Stimulated activated CD4-positive, alpha-beta T cell treated with anti-CD3 and anti-CD28 coated beads, Interleukin-4, amount 100 ng/mL, for 1 hour (primary cell): ENCODE measurements around the gene MRPL12.

ENCODE experiments used
- DNase-seq: peaks from one replicate; pipeline ENCODE4 v3.0.0-alpha.2; 2020

MRPL12 gene

GRCh38 chr17:81703747-81704654 lies 834 bp downstream of the MRPL12 start:
- no peak for DNase-seq

- no peak for DNase-seq
These were observed 2.5 kb downstream of the MRPL12 start for GRCh38 chr17:81705518-81706231.

GRCh38 chr17:81706232-81706611 lies 3.1 kb downstream of the MRPL12 start:
- no peak for DNase-seq

GRCh38 chr17:81706757-81707624 lies 3.8 kb downstream of the MRPL12 start:
- DNase-seq: no peak

- DNase-seq: no peak
These were observed 4.8 kb downstream of the MRPL12 start for GRCh38 chr17:81707725-81708646.

- no peak for DNase-seq
These were observed 5.6 kb downstream of the MRPL12 start for GRCh38 chr17:81708739-81709185.

- peak; percentile 27 for DNase-seq
These were observed 7.5 kb downstream of the MRPL12 start for GRCh38 chr17:81710514-81711308.

GRCh38 chr17:81711814-81712467 lies 8.8 kb downstream of the MRPL12 start, which contains the start of gene SLC25A10:
TSS of gene SLC25A10 (plus strand) at chr17:81712284. CDS start at chr17:81712427, 143 bp downstream.
- peak; percentile 83 for DNase-seq

GRCh38 chr17:81712468-81713003 lies 9.4 kb downstream of the MRPL12 start:
- no peak for DNase-seq

- no peak for DNase-seq
These were observed 9.9 kb downstream of the MRPL12 start for GRCh38 chr17:81713004-81713555.

- no peak for DNase-seq
These were observed 10.6 kb downstream of the MRPL12 start for GRCh38 chr17:81713556-81714411.

GRCh38 chr17:81714412-81715106 lies 11.4 kb downstream of the MRPL12 start:
- DNase-seq: no peak

- no peak for DNase-seq
These were observed 12.1 kb downstream of the MRPL12 start for GRCh38 chr17:81715107-81715871.

- no peak for DNase-seq
These were observed 12.9 kb downstream of the MRPL12 start for GRCh38 chr17:81715872-81716673.

- no peak for DNase-seq
These were observed 13.5 kb downstream of the MRPL12 start for GRCh38 chr17:81716674-81716996.

GRCh38 chr17:81717049-81717765 lies 14.0 kb downstream of the MRPL12 start:
- DNase-seq: no peak
